PFSK-1 (cell line): ENCODE data around the gene TAS2R8.

Source experiments
- FOXP2 ChIP-seq: optimal IDR thresholded peaks from 2 replicates; pipeline ENCODE3; 2011; ENCODE audit warnings: borderline replicate concordance, control low read depth, inconsistent platforms; ENCODE audit not compliant: insufficient read depth; ENCODE audit errors: extremely low read length, extremely low read depth
- POLR2AphosphoS5 ChIP-seq: IDR thresholded peaks from 2 replicates; pipeline ENCODE4 v1.6.1; 2012; ENCODE audit warnings: low read depth, mild to moderate bottlenecking, control low read depth, low read length, moderate library complexity
- REST ChIP-seq, 2 experiments: IDR thresholded peaks; 2 replicates each; pipeline versions ENCODE4 v1.6.1 to v1.8.0; 2011 to 2012; ENCODE audit warnings: low read depth in 2 of 2, low read length in 2 of 2, control low read depth in 1 of 2, inconsistent platforms in 1 of 2, mild to moderate bottlenecking in 1 of 2, moderate library complexity in 1 of 2; ENCODE audit not compliant: insufficient read depth in 1 of 2
- SIN3A ChIP-seq: IDR thresholded peaks from 2 replicates; pipeline ENCODE4 v1.6.1; 2012; ENCODE audit warnings: mild to moderate bottlenecking, low read length, moderate library complexity, borderline replicate concordance; ENCODE audit not compliant: insufficient read depth
- TAF1 ChIP-seq: IDR thresholded peaks from 2 replicates; pipeline ENCODE4 v1.6.1; 2012; ENCODE audit warnings: low read length, control low read depth, borderline replicate concordance; ENCODE audit not compliant: insufficient read depth

- TF ChIP-seq POLR2AphosphoS5: no peak
- no peak for TF ChIP-seq FOXP2
- no peak for TF ChIP-seq REST (IDR thresholded peaks at IDR 0.05; ENCODE audit: insufficient read depth in 1 of 2, low read depth in 2 of 2, low read length in 2 of 2)
- no peak for TF ChIP-seq TAF1
- TF ChIP-seq SIN3A: no peak
Observed at GRCh38 chr12:10826258-10826657, 19.2 kb upstream of the TAS2R8 start, which contains the start of gene TAS2R10.
